ENCODE results near the gene TAL1.

DNA sequence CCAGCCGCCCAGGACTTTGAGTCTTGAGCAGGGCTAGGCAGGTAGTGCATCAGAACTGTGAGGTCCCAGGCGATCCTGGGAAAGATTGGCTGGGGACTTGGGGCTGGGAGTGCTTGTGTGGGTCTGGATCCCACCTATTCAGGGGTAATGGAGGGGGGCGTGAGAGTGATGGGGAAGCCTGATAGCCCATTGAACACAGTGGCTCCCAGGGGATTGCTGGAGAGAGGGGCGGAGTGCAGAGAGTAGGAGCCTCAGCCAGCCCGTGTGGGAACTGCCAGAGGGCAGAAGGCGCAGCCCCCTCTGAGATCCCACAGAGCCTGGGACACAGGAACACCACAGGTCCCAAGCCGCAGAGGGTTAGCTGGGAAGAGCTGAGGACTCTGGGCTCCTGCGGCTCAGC is 22.9 kb downstream of the TAL1 start:
- TF ChIP-seq, protein P1, sequence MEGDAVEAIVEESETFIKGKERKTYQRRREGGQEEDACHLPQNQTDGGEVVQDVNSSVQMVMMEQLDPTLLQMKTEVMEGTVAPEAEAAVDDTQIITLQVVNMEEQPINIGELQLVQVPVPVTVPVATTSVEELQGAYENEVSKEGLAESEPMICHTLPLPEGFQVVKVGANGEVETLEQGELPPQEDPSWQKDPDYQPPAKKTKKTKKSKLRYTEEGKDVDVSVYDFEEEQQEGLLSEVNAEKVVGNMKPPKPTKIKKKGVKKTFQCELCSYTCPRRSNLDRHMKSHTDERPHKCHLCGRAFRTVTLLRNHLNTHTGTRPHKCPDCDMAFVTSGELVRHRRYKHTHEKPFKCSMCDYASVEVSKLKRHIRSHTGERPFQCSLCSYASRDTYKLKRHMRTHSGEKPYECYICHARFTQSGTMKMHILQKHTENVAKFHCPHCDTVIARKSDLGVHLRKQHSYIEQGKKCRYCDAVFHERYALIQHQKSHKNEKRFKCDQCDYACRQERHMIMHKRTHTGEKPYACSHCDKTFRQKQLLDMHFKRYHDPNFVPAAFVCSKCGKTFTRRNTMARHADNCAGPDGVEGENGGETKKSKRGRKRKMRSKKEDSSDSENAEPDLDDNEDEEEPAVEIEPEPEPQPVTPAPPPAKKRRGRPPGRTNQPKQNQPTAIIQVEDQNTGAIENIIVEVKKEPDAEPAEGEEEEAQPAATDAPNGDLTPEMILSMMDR (IDR thresholded peaks at IDR 0.05), result no peak
- no peak for TF ChIP-seq ZFX (IDR thresholded peaks at IDR 0.05; ENCODE audit: borderline replicate concordance)
